Vagina (tissue), 2 donors: ENCODE data around the gene BIN2.

Experiments
- POLR2AphosphoS5 ChIP-seq, 2 donors: sonication (generic); formaldehyde crosslinking; IDR thresholded peaks; one replicate each; pipeline ENCODE4 v1.9.0; 2017; ENCODE audit warnings: antibody characterized with exemption in 2 of 2, mild to moderate bottlenecking in 2 of 2, low read depth in 1 of 2; ENCODE audit not compliant: insufficient read depth in 1 of 2
- TF ChIP-seq, protein P1 (sequence below), 3 experiments: fragments of 450-650 bp in 2 of 3; fragments of 200-600 bp in 1 of 3; sonication (generic) in 1 of 3; IDR thresholded peaks; one replicate each; pipeline ENCODE4 v1.5.1; 2017 to 2019; ENCODE audit warnings: antibody characterized with exemption in 3 of 3, mild to moderate bottlenecking in 2 of 3, moderate library complexity in 2 of 3

DNA sequence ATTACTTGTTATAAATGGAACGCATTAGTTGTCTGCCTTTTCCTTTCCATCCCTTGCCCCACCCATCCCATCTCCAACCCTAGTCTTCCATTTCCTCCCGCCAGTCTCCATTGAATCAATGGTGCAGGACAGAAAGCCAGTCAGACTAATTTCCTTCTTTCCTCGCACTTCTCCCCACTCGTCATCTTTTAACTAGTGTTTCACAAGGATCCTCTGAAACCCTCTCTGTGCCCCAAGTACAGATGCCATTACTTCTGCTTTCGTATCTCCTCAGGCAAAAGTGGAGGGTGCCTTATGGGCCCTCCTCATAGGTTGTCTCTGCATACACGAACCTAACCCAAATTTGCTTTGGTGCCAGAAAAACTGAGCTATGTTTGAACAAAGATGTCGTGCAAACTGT is 81.1 kb downstream of the BIN2 start:
- TF ChIP-seq, protein P1, sequence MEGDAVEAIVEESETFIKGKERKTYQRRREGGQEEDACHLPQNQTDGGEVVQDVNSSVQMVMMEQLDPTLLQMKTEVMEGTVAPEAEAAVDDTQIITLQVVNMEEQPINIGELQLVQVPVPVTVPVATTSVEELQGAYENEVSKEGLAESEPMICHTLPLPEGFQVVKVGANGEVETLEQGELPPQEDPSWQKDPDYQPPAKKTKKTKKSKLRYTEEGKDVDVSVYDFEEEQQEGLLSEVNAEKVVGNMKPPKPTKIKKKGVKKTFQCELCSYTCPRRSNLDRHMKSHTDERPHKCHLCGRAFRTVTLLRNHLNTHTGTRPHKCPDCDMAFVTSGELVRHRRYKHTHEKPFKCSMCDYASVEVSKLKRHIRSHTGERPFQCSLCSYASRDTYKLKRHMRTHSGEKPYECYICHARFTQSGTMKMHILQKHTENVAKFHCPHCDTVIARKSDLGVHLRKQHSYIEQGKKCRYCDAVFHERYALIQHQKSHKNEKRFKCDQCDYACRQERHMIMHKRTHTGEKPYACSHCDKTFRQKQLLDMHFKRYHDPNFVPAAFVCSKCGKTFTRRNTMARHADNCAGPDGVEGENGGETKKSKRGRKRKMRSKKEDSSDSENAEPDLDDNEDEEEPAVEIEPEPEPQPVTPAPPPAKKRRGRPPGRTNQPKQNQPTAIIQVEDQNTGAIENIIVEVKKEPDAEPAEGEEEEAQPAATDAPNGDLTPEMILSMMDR (IDR thresholded peaks at IDR 0.05): no peak
- TF ChIP-seq POLR2AphosphoS5 (IDR thresholded peaks at IDR 0.05; ENCODE audit: insufficient read depth in 1 of 2, low read depth in 1 of 2): no peak
